RPMI7951 (cell line): ENCODE data around the gene EEF1A2. TPM values are rescaled to one million over a fixed set of nuclear protein-coding genes. Genes with fewer than 3 reads are reported as not detected.
"Not testable (repeated sequence)": the region's sequence is repeated elsewhere in the genome, so short reads cannot be mapped to it uniquely, and the experiment has no call there.

Experiments used
- DNase-seq: peaks from one replicate; pipeline ENCODE4 v3.0.0-alpha.2; 2012; ENCODE audit warnings: low read depth
- total RNA-seq: library from RNA; depleted of rRNA; stranded (reverse); fragments of >200 nt; shearing (Covaris generic); gene quantifications from 2 replicates; pipeline ENCODE4 v1.2.3, GENCODE V29; 2014

EEF1A2 gene
- total RNA-seq, 1 experiment from 2014 or later = 14.1 TPM

GRCh38 chr20:63487116-63487764 lies 11.6 kb downstream of the EEF1A2 start:
- no peak for DNase-seq

- DNase-seq = no peak
Measured at GRCh38 chr20:63486300-63486855, 12.5 kb downstream of the EEF1A2 start.

DNA sequence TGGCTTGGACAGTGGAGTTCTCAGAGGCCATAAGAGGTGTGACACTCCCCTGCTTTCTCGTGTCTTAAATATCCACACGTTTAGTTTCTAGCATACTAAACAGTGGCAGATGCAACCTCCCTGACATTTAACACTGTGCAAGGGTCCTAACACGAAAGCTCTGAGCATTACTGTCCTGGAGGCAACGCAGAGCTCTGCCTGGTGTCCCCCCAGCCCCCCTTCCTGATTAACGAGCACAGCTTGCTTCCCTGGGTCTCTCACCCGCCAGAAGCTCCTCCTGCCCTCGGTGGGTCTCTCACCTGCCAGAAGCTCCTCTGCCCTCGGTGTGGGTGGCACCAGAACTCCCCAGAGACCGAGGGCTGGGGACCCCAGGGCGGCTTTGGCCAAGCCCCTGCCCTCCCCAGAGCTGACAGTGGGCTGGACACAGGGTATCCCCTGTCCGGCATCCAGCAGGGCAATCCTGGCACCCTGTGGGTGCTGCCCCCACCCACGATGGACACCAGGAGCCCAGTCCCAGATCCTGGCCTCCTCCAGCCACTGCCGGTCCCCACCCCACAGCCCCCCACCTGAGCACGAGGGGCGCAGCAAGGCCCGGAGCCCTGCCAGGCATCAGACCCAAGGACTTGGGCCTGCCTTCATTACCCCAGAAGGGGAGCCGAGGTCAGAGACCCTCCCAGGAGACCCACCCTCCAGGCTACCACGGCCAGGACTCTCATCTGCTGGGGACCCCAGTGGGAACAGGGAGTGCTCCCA lies 14.1 kb downstream of the EEF1A2 start:
- DNase-seq = no peak

GRCh38 chr20:63484236-63484635 lies 14.6 kb downstream of the EEF1A2 start:
- DNase-seq = no peak

GRCh38 chr20:63483834-63484233 lies 15.0 kb downstream of the EEF1A2 start:
- no peak for DNase-seq

DNA sequence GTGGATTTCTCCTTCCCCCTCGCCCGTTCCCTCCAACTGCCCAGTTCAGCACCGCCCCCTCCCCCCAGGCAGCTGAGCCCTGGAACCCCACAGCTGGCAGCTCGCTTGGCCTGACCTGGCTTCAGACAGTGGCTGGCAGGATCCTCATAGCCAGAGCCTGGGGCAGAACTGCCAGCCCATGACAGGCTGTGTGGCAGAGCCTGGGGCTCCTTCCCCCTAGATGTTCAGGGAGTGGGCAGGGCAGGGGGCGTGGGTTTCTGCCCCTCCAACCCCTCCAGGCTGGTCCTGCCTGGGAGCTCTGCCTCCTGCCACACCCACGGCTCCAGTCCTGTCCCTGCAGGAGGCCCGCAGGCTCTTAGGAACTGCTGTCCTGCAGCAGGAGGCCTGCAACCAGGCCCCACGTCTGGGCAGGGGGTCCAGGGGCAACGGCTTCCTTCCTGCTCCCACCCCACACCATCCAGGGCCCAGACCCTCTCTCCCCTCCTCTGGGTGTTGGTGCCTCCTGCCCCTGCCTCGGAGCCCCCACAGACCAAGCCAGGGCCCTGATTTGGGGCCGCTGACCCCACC lies 16.8 kb downstream of the EEF1A2 start:
- no peak for DNase-seq

GRCh38 chr20:63481503-63481902 lies 17.4 kb downstream of the EEF1A2 start:
- DNase-seq = no peak

- DNase-seq = not testable (repeated sequence)
Measured at GRCh38 chr20:63479695-63480419, 19.0 kb downstream of the EEF1A2 start.

GRCh38 chr20:63478346-63479302 lies 20.3 kb downstream of the EEF1A2 start:
- no peak for DNase-seq

DNA sequence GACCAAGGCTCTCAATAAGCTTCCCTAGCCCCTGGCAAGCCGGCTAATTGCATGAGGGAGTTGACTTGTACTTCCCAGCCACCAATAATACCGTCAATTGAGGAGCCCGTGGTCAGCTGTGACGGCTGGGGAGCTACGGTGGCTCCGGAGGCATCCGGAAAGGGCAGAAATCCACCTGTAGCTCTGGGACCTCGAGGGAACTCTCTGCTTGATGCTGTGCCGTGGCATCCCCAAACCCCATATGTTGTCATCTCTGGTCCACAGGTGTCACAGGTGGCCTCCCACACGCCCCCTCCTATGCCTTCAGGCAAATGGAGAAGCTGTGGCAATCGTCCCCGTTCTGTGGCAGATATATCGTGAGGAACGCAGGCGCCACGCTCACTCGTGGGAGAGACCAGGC lies 20.9 kb downstream of the EEF1A2 start:
- DNase-seq = no peak

DNA sequence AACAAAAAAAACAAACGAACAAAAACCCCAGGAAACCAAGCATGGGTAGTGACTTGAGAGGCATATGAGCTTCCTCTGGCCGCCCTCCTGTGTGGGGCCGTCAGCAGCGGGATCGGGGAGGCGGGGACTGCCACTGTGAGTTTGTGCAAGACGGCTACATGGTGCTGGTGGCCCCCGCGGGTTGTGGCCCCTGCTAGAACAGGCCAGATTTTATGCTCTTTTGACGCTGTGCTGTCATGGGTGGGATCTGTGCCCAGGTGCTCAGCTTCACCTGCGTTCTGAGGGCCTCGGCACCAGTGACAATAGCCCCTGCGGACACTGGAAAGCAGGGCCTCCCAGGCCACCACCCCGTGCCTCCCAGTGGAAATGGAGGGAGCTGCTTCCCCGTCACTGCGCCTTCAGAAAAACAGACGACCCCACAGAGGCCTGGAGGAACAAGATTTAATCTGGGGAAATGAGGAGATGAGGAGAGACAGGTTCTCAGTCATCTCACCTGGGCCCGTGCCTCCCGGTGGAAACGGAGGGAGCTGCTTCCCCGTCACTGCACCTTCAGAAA lies 21.7 kb downstream of the EEF1A2 start:
- no peak for DNase-seq

GRCh38 chr20:63475209-63475608 lies 23.7 kb downstream of the EEF1A2 start:
- peak; percentile 55 for DNase-seq

DNA sequence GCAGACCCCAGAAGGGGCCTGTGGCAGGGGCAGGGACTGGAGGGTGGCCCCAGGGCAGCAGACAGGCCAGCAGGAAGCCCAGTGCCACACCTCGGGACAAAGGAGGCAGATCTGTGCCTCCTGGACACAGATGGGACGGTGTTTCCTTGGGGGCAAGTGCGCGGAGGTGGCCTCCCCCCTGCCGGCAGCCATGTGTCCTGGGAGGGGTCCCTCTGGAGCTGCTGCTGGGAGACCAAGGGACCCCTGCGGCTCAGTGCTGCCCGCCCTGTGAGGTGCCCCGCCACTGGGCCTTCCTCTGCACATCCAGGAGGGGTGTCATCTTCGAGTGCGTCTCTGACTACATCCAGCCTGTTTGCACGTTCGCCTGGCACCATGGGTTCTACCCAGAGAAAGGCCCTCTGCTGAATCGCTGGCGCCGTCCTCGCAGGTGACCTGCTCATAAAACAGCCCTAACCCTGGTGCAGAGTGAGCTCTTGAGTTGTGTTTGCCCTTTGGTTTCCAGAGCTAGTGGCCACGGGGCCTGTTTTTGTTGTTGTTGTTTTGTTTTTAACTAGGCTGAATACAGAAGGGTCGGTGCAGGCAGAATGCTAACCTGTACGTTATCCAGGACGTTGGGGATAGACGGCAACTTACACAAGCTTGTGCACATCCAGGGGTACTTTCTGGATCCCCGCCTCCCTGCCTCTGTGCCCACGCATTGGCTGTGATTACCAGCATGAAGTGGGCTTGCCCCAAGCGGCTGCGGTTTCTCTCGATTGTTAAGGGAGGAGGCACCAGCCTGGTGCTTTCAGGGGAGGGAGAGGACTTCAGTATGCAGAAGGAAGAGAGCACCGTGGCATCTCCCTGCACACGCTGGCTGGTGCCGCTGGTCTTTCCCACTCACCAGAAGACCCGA lies 25.1 kb downstream of the EEF1A2 start:
- no peak for DNase-seq

- no peak for DNase-seq
Measured at GRCh38 chr20:63472862-63473390, 26.0 kb downstream of the EEF1A2 start.

GRCh38 chr20:63471981-63472831 lies 26.7 kb downstream of the EEF1A2 start, which contains the start of gene KCNQ2:
Gene KCNQ2, minus strand, starts transcription at chr20:63472655. Its CDS starts 192 bp downstream, at chr20:63472463.
- DNase-seq = no peak

DNA sequence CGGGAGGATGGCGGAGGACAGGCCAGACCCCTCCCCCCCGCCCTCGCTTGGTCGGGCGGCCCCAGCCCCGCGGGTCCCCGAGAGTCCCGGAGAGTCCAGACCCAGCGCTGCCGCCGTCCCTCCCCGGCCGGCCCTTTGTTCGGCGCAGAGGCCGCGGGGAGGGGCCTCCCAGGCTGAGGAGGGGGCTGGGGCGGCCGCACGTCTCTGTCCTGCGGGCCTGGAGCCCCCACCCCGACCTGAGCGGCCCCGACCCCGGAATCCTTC lies 27.2 kb downstream of the EEF1A2 start:
- no peak for DNase-seq

GRCh38 chr20:63471002-63471716 lies 27.7 kb downstream of the EEF1A2 start:
- DNase-seq = no peak

DNA sequence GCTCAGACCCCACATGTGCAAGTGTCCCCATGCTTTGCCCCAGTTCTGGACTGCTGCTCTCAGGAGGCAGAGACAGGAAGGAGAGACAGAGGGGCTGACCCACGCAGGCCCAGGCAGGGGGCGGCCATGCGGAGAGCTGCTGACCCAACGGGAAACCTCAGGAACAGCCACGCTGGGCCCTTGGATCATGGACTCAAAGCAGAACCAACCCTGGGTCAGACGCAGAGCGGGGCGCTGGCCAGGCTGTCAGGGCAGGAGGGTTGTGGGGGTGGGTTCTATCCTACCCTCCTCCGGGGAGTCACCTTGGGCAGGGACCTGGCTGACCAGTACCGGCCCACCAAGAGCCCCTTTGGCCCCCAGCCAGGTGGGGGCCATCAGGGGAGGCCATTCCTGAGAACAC lies 28.5 kb downstream of the EEF1A2 start:
- no peak for DNase-seq
